ENCODE results near the gene ARAP3.

ARAP3 gene

DNA sequence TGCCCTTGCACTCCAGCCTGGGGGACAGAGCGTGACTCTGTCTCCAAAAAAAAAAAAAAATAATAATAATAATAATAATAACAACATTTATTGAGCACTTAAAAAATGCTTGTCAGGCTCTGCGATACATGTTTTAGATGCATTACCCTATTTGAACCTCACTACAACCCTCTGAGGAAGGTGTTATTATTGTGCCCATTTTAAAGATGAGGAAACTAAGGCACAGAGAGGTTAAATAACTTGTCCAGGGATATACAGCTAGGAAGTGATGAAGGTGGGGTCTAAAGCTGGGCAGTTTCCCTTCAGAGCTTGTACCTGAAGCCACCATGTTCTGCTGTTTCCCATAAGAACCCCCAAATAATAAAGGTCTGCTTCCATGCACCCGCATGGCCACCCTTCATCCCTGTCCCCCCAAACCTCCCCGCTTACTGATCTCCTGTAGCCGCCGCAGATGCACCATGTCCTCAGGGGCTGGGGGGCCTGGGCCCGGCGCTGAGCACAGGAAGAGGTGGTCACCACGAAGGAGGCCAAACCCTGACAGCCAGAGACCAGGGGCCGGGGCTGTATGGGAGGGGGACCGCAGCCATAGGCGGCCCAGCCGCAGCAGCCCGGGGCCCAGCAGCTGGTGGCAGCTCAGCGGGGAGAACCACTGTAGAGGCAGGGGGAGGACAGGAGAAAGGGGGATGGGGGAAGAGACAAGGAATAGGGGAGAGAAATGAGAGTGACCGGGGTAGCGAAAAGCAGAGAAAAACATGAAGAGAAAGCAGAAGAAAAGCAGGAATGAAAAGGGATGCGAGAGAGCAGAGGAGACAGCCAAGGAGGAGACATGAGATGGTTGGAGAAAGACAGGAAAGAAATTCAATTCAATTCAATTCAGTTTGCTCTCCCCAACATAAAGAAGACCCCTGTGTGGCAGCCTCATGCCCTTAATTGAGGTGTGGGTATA is 15.8 kb downstream of the ARAP3 start:
- DNase-seq = no peak

DNA sequence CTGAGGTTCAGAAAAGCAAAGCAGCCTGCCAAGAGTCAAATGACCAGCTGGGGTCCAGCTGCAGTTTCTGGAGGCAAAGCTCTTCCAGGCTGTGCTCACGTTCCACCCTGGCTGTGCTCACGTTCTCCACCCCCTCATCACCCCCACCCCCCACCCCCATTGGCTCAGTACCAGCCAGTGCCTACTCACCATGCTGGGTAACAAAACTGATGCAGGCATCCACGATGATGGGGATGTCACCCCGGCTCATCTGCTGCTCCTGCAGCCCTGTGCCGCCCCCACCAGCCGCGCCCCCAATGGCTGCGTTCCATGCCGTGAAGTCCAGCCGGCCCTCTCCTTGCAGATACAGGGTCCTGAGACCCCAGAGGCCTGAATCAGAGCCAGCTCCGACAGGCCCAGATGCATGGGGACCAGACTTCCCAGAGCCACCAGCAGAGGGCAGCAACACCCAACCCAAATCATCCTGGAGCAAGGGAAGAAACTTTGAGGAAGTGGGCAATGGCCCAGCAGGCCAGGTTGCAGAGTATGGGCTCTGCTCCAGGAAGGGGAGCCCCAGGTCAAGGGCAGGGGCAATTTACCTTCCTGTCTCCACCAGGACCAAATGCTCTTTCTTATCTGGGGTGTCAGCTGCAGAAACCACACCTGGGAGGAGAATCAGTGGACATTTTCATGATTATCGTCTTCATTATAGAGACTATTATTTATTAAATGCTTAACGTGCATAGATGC is 17.1 kb downstream of the ARAP3 start:
- peak; percentile 84 for DNase-seq

DNA sequence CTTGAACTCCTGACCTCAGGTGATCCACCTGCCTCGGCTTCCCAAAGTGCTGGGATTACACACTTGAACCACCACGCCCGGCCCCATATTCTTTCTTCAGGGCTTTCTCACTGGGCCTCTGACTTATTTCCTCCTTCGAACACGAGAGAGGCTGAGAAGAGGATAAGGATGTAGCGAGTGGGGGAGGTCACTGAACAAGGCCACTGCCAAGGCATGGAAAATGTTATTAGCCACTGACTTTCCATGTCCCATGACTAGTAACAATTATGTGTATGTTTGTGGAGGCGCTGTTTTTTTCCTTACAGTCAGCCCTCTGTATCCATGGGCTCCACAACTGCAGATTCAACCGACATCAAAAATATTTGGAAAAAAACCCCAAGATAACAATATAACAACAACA is 18.5 kb downstream of the ARAP3 start:
- DNase-seq = no peak

DNA sequence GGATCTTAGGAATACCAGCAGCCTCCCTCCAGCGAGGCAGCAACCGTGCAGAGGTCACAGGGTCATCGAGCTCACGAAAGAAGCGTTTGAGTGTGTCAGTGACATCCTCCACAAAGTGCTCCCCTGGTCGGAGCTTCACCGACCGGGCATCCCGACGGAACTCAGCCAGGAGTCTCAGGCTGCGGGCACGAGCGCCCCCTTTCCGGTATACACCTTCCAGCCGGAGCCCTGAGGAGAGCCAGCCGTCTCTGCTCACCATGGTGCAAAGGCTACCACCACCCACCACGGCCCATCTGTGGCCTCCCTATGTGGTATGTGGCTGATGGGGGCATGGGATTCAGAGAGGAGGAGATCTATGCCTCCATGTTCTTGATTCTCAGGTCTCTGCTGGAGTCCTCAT is 20.0 kb downstream of the ARAP3 start:
- no peak for DNase-seq

DNA sequence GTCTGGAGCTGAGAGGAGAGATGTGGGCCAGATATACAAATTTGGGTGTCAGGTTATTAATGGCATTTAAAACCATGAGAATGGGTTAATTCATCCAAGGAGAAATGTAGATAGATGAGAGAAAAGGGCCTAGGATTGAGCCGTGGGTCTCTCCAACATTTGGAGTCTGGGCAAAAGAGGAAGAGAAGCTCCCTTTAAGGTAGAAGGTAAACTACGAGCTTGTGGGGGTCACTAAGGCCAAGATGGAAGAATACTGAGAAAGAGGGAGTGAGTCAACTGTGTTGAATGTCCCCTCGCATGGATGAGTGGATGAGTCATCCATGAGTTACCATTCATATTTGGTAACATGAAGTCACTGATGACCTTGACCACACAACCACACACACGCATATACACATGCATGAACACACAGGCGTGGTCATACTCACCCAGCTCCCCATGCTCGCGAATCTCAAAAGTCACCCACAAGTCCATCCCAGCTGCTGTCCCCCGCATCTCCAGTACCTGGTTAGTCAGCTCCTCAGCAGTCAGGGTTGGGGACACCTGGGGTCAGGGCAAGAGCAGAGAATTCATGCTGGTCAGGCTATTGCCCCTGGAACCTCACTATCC is 24.0 kb downstream of the ARAP3 start:
- DNase-seq = no peak

DNA sequence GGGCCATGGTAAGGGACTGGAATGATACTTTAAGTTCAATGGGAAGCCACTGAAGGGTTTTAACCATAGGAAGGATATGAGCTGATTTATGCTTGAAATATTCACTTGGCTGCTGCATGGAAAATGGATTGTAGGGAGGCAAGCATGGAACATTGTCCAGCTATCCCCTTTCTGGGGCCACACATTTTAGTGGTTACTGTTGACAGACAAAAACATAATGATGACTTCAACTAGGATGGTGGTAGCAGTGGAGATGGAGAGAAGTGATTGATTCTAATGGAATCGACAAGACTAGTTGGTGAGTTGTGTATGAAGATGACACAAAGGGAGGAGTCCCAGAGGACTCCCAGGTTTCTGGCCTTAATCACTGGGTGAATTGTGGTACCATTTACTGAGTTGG is 24.6 kb downstream of the ARAP3 start:
- DNase-seq = no peak

DNA sequence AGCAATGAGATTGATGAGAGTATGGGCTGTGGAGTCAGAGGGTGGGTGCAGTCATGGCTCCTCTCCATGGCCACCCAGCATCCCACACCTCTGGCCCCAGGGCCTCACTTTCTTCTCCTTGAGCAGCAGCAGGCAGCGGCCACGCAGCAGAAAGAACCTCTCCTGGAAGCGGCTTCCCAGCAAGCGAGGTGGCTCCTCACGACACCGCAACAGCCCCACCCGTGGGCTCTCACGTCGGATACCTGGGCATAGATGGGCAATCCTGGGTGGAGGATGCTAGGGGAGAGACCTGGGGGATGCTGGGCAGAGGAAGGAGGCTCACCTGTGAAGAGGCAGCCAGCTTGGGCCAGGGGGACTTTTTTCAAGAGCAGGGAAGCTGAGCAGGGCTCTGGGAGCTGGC is 25.6 kb downstream of the ARAP3 start:
- no peak for DNase-seq

DNA sequence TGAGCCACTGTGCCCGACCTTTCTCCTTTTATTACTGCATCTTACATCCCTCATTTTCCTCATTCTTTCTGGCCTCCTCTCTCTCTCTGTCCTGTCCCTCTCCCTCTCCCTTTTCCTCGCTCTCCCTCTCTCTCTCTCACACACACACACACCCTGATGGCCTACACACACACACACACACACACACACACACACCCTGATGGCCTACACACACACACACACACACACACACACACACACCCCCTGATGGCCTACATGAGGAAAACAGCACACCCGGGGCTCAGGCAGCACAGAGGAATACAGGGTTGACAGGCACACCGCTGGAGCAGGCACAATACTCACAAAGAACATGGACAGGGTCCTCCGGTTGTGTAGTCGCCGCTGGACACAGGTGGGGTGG is 27.0 kb downstream of the ARAP3 start:
- DNase-seq = no peak

DNA sequence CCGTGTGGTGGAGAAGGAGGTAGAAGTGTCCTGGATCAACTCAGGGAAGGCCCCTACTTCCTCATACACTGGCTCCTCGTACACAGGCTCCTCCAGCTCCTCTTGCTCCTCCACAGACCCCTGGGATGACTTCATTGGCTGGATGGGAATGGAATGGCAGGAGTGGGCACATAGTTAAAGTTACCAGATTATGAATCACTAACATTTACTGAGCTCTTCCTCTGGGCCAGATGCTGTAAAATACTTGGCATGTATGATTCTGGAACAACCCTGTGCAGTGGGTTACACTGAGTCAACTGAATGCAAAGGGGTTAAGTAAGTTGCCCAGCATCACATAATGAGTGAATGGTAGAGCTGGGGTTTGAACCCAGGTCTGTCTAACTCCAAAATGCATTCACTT is 27.7 kb downstream of the ARAP3 start:
- no peak for DNase-seq

DNA sequence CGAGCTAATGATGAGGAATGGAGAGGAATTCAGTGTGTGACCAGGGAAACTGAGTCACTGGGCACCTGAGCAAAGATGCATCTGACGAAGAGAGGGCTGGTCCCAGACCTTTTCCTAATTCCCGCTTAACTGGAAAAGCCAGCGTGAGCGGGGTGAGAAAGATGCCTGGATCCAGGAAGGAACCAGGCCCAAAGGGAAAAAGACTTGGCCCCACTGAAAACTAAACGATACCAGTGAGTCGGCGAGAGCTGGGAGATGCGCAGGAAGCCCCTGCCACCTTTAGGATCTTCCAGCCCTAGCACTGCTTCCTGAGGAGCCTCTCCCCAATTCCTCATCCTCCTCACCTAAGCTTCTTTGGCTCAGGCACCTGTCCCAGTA is 30.3 kb downstream of the ARAP3 start:
- no peak for DNase-seq

DNA sequence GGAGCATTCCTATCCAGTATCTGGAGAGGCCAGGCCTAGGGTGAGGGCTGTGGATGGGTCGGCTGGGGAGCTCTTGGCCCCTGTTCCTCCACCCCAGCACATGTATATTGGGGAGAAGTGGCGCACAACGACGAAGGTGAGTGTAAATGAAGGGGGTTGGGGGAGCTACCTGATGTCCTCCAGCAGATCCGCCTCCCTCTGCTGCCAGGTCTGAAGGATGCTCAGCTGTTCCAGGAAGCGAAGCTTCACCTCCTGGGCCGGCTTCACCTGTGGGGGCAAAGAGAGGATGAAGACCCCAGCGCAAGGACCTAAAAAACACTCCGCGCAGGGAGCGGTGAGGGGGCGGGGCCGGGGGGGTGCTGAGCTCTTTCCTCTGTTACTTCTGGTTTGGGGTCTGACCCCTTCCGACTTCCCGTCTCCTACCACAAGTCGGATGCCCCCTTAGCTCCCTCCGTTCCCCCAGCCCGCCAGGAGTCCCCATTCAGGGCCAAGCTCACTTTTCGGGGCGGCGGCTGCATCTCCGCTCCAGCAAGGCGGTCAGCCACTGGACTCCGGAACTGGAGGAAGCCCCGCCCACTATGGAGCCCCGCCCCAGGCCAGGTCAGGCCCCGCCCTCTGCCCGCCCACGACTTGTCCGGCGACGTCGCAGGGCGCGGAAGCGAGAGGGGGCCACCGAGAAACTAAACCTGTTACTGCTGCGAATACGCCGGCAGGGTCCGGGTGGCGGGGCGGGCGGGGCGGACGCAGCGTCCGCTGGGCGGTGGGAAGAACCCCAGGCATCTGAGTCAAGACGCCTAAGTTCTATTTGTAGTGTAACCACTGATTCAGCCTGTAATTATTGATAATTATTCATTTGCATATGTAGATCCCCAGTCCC is 30.9 kb downstream of the ARAP3 start, which contains the start of gene FCHSD1:
Gene FCHSD1, minus strand, starts transcription at position 568 of the 877 bp plus-strand sequence. Its CDS starts 50 bp downstream, at position 518.
- DNase-seq = peak; percentile 84

DNA sequence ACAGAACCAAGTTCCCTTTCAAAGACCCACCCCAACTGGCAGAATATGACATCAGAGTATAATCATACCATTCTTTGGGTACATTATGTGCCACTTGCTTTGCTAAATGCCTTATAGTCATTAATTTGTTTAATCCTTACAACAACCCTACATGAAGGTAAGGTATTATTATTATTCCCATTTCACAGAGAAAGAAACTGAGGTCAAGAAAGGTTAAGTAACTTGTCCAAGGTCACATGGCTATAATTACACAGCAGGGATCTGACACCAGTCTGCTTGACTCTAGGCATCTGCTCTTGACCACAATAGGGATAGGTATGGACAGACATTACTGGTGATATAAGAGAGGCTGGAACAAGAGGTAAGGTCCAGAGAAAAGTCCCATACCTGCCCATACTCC is 32.1 kb downstream of the ARAP3 start:
- DNase-seq = no peak

DNA sequence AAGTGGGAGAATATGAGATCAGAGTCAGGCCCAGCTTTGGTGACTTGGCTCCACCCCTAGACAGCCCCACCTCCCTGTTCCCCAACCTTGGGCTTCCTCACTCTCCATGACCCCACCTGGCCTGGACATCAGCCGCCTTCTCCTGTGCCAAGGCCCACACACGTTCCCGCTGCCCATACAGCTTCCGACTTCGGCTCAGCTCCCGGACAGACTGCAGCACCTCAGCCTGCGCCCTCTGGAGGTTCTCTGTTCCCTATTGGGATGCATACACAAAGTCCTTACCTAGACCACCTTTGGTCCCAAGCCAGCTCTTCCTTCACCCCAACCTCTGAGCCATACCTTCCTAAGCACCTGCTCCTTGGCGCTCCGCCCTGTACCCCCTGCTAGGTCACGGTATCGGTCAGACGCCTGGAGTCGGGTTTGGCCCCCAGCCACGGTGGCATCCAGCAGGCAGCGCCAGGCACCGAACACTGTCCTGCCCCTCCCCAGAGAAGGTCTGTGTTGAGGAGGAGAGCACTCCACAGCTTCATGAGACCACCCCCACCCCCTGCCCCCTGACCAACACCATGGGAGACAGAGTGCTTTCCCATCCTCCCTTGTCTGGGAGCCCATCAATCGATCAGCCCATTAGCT is 32.9 kb downstream of the ARAP3 start:
- DNase-seq = no peak

DNA sequence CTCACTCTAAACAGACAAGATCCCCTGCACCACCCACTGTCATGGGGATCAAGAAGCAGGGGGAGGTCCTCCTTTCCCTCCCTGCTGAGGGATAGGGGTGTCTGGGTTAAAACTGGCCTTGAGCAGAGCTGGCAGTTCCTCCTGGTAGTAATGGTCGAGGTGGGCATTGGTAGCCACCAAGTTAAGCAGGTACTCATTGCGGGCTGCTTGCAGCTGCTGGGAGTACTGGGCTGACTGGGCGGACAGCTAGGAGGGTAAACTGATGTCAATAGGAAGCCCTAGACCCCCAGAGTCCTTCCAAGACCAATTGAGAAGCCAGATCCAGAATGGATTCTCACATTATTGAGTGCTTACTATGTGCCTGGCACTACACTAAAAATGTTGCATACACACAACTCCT is 34.2 kb downstream of the ARAP3 start:
- DNase-seq = no peak

DNA sequence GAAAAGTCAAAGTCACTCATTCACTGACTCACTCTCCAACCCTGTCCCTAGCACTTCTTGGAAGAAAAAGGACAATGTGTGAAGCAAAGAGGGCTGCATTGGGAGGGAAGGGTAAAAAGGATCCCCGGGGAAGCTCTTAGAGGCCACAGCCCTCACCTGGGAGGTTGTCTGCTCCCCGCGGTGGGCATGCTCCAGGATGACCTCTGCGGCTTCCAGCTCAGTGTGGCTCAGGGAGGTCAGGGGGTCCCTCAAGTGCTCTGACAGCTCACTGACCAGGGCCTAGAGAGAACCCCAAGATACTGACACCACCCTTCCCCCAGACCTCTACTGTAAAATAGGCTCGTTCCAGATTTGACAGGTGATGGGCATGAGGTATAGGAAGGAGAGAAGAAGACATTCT is 34.8 kb downstream of the ARAP3 start:
- no peak for DNase-seq

DNA sequence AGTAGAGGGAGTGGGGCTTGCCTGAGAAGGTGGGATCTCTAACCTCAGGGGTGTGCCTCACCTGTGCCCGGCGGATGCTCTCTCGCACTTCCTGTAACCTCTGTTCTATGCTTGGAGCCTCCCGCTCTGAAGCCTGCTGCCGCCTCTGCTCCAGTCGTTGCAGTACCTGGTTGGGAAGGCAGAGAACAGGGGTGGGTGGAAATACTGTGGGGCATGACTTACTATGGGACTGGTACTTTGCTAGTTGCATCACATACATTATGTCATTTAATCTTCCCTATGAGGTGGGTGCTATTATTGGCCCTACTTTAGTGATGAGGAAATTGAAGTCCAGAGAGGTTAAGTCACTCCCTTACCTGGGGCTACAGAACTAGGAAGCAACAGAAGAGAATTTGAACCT is 36.0 kb downstream of the ARAP3 start:
- no peak for DNase-seq

DNA sequence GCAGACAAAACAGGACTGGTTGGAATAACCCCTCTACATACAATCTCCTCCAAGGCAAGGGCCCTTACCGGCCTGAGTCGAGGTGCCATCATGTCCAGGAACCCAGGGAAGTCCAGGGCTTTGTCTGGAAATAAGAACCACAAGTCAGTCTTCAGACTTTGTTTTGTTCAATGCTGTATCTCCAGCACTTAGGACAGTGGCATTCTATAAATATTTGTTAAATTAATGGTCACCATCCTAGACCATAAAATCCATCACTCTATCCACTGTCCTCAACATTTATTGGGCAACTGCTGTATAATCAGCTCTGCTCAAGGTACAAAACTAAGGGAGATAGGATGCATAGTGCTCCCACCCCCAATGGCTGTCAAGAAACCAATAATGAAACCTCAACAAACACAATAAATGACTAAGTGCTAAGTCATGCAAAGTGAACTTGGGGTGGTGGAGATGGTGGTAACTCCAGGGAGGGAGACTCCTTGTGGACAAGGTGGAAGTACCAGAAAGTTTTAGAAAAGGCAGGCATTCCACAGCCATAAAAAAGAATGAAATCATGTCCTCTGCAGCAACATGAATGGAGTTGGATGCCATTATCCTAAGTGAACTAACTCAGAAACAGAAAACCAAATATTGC is 40.3 kb downstream of the ARAP3 start:
- peak; percentile 14 for DNase-seq

DNA sequence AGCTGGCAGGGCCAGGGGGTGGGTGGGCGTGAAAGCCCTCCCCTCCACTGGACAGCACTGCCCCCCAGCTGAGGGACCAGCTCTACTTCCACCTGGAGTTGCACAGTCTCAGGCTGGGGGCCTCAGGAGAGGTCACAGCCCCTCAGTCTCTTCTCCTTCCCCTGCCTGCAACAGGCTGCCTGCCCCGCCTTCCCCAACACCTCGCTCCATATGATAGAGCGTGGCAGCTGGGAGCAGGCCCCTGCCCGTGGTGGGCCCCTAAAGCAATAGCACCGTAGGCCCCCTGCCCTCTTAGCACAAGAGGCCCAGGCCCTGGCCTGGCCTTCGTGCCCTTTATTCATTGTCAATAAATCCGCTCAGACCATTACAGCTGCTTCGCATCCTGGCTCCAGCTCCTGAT is 41.3 kb downstream of the ARAP3 start:
- no peak for DNase-seq

DNA sequence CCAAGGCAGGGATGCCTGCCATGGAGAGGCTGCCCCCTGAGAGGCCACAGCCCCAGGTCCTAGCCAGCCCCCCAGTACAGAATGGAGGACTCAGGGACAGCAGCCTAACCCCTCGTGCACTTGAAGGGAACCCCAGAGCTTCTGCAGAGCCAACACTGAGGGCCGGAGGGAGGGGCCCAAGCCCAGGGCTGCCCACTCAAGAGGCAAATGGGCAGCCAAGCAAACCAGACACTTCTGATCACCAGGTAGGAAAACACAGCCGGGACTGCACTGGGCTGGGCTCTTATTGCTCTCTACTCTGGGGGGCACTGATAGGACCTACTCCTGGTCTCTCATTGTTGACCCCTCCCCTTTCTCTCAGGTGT is 42.0 kb downstream of the ARAP3 start:
- no peak for DNase-seq

DNA sequence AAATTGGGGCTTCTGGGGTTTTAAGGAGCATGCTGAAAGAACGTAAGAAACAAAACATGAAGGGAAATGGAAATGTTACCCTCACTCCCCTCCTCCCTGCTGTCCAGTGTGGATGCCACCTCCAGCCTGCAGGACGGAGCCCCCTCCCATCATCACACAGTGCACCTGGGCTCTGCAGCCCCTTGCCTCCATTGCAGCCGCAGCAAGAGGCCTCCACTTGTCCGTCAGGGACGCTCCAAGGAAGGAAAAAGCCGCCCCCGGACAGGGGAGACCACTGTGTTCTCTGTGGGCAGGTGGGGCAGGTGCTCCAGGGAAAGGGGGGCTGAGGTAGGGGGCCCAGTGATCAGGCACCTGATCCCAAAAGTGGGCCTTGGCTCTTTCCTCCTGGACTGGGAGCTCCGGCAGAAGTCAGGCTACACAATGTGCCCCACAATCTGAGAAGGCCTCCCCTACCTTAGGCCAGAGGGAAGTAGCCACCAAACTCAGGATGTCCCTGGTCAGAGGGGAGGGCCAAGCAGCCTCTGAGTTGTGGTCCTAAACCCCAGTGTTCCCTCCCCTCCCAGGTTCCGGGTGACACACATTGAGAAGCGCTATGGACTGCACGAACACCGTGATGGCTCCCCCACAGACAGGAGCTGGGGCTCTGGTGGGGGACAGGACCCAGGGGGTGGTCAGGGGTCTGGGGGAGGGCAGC is 42.5 kb downstream of the ARAP3 start:
- DNase-seq = no peak

DNA sequence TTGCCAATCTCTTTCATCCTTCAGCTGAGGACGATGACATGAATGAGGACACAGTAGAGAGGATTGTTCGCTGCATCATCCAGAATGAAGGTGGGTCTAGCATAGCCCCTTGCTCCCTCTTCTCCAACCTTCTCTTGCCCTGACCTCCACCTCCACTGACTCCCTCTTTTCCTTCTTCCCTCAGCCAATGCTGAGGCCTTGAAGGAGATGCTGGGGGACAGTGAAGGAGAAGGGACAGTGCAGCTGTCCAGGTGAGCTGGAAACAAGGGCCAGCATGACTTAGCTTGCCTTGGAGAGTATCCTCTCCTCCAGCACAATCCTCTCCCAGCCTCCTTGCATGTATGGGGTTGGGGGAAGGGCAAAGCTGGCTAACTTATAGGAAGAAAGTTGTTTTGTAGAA is 43.3 kb downstream of the ARAP3 start:
- DNase-seq = no peak
